Measurements from ENCODE around the gene TSPAN4.

Gene TSPAN4

DNA sequence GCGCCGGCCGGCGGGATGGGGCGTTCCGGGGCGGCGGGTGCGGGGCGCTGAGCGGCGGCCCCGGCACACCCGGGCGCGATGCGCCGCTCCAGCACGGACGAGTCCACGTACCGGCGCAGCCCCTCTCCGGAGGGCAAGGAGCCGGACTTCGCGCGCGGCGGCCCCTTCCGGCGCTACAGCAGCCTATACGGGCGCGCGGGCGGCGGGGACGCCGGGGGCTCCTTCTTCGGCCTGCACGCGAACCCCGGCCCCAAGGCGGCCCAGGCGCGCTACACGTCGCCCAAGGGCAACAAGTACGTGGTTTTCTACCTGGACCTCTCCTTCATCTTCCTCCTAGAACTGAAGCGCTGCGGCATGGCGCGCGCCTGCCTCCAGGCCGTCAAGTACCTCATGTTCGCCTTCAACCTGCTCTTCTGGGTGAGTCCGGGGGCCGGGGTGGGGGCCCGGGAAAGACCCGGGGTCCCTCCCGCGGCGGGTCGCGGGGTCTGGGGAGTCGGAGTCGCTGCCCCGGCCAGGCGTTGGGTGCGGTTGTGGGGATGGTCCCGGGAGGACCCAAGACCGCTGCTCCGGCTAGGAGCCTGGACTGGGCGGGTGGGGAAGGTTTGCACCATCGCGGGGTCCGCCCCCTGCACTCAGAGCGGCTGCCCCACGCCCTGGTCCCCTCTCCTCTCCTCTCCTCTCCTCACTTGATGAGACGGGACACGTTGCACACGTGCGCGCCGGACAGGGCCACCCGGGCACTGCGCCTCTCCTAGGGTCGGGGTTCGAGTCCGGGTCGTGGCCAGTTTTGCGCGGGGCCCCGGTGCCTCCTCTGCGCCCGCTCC, 7.5 kb downstream of the TSPAN4 start:
- DNase-seq (ENCODE audit: low read depth, low spot score): no peak

- no peak for DNase-seq (ENCODE audit: low read depth, low spot score)
These were observed 8.4 kb downstream of the TSPAN4 start for GRCh38 chr11:850775-851763.

DNA sequence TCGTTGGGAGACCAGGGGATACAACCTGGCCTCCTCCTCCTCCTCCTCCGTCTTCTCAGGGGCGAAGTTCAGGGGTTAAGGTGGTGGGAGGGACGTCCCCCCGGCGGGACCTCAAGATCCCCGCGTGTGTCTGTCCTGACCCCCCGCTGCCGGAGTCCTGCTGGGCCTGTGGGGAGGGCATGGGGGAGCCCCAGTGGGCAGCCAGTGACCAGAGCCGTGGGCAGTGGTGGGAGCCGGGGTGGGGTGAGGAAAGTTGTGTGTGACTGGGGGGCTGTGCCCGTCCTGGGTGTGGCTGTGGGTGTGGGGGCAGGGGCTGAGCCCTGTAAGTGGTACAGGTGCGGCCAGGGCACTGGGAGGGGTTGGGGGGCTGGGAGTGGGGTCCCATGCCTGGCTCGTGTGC, 10.1 kb downstream of the TSPAN4 start:
- no peak for DNase-seq (ENCODE audit: low read depth, low spot score)

DNA sequence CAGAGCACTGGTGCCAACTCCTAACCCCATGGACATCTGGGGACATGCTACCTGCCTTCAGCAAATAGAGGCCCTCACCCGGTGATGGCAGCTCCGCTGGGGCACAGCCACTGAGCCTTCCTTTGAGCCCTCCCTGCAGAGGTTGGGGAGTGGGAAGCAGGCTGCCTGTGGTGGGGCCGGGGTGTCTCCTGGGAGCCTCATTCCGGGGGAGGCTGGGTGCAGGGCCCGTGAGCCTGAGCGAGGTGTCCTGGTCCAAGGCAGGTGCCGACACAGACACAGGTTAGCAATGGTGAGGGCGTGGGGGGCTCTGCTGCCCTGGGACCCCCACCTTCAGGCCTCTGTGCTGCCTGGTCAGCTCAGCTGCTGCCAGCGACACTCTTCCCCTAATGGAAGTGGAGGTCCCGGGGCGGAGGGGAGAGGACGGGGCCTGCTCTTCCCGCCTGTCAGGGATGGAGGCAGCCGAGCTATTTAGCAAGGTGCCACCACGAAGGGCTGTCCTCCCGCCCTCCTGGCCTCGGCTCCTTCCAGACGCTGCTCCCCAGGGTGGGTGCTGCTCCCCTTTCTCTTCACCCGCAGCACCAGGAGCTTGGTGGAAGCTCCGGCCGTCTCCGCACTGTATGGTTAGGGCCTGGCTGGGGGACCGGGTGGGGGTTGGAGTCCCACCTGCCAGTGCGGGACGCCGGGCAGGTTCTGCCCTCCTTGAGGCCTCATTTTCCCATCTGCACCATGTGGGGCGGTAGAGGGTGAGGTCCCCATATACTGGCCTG, 11.2 kb downstream of the TSPAN4 start:
- DNase-seq (ENCODE audit: low read depth, low spot score): no peak

DNA sequence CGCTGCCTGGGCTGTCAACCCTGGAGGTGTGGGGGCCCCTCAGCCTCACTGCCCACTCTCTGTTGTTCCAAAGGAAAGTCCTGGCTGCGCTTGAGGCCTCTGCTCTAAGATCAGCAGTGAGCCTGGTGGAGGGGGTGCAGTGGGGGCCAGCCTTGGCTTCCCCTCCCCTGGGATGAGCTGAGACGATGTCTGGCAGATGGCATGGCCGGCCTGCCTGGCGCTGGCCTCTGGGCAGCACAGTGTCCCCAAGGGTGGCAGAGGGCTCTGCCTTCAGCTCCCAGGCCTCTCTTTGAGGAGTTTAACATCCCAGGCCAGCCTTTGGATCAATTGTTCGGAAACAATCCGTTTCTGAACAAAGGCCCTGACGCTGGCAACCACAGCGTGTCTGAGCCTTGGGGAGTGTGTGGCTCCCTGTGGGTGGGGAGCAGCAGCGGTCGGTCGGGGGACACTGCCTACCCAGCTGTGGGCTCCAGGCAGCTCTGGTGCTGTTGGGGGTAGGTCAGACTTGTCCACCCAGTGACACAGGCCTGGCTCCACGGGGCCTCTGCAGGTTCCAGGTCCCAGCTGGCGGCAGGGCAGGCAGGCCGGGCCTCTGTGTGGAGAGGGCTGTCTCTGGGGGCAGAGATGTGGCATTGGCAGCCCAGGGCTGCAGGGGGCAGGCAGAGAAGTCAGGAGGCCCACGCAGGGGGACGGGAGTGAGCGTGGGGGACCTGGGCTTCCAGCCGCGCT, 12.1 kb downstream of the TSPAN4 start:
- DNase-seq (ENCODE audit: low read depth, low spot score): no peak

DNA sequence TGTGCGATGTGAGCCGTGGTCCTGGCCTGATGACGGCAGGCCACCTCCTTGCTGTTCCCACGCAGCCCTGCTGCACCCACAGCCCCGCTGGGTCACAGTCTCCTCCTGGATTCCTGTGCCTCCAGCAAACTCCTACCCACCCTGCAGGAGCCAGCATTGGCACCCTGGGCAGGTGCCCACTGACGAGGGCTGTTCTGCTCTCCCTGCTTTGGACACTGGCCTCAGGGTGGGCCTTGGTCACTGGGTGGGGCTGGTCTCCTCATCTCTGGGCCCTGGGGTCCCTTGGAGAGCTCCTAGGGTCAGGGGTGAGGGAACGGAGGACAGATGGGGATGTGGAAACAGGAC, 12.7 kb downstream of the TSPAN4 start:
- no peak for DNase-seq (ENCODE audit: low read depth, low spot score)

DNA sequence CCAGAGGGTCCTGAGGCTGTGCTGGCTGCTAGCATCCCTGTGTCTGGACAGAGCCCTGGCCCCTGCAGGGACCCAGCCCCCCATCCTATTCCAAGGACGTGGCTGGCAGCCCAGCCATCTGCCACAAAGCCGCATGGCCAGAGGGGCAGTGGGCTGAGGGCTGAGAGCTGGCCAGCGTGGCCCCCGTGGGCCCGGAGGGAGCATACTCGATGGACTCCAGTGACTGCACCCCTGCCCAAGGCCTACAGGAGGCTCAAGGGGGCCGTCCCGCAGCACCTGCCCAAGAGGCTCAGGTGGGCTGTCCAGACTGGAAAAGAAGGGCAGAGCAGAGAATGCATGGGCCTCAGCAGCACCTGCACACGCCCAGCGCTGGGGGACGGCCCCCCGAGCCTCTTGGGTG, 13.1 kb downstream of the TSPAN4 start:
- no peak for DNase-seq (ENCODE audit: low read depth, low spot score)

DNA sequence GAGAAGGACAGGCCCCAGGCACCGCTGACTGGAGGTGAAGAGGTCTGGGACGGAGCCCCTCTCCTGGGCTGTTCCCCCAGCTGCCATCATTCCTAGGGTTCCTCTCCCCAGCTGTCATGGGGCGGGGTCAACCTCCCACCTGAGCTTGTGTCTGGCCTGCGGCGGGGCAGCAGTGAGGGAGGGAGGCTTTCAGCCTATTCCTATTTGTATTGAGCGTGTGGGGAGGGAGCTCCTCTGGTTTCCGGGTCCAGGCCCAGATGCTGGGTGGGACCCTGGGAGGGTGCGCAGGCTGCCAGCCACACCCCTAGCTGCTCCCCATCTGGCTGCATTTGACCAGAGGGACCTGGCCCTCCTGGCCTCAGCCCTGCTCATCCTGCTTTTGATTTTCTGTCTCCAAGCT, 13.7 kb downstream of the TSPAN4 start:
- no peak for DNase-seq (ENCODE audit: low read depth, low spot score)

GRCh38 chr11:858053-858761, 15.6 kb downstream of the TSPAN4 start:
- no peak for DNase-seq (ENCODE audit: low read depth, low spot score)

GRCh38 chr11:858762-859339, 16.2 kb downstream of the TSPAN4 start:
- DNase-seq (ENCODE audit: low read depth, low spot score): no peak

DNA sequence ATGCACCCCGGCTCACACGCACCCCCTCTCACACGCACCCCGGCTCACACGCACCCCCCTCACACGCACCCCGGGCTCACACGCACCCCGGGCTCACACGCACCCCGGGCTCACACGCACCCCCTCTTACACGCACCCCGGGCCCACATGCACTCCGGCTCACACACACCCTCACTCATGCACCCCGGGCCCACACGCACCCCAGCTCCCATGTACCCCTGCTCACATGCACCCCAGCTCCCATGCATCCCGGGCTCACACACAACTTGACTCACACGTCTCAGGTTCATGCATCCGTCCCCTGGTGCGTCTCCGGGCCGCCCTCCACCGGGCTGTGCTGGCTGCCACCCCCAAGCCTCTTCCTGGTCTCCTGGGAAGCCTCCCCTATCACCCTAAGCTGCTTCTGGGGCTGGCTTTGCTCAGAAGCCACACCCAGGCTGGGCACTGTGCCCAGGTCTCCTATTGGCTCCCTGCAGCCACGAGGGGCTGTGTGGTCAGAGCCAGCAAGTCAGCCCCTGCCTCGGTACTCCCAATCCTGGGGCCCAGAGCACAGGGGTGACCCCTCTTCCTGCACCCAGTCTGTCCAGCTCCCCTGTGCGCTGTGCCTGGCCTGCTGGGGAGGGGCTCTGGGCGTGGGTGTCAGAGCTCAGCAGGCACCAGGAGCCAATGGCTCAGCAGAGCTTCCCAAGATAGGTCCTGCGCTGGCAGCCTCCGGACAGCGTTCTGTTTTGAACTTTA, 16.9 kb downstream of the TSPAN4 start:
- no peak for DNase-seq (ENCODE audit: low read depth, low spot score)

DNA sequence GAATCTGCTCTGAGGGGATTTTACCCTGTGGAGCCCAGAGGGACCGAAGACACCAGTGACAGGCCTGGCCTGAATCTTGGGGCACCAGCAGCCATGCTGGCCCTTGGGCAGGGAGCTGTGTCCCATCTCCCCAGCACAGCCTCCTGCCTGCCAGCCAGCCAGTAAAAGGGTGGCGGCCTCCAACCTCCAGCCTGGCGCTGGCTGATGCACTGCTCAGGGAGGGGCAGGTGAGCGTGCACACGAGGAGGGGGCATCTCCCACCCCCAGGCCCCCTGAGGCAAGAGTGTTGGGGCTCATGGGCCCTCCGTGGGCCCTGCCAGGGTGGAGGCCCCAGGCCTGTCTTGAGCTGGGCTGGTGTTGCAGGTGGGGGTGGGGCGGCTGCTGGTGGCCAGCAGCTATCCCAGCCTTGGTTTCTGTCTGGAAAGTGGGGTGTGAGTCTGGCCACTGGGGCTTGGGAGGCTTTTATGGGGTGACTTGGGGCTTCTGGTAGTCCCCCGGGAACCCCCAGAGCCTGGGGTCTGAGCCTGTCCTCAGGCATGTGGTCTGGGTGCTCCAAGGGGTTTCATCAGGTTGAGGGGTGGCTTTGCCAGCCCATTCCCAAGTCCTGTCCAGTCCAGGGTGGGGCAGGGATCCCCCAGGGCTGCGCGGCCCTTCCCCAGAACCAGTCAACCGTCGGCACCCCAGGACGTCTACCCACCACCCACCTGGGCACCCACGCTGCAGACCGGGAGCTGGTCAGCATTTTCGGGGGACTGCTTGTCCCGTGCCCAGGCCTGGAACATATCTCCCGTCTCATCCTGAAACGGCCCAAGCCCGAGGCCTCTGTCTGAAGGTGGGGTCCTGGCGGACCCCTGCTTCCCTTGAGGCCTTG, 17.8 kb downstream of the TSPAN4 start:
- no peak for DNase-seq (ENCODE audit: low read depth, low spot score)

DNA sequence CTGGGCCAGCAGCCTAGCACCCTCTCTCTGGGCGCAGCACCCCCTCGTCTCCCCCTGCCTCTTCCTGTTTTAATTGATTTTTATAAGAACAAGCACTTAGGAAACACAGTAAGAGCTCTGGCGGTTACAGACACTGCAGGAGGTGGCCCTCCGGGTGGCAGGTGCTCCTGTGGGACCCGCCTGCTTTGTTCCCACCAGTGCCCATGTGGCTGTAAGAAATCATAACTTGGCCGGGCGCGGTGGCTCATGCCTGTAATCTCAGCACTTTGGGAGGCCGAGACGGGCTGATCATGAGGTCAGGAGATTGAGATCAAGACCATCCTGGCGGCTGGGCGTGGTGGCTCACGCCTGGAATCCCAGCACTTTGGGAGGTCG, 18.4 kb downstream of the TSPAN4 start:
- no peak for DNase-seq (ENCODE audit: low read depth, low spot score)

DNA sequence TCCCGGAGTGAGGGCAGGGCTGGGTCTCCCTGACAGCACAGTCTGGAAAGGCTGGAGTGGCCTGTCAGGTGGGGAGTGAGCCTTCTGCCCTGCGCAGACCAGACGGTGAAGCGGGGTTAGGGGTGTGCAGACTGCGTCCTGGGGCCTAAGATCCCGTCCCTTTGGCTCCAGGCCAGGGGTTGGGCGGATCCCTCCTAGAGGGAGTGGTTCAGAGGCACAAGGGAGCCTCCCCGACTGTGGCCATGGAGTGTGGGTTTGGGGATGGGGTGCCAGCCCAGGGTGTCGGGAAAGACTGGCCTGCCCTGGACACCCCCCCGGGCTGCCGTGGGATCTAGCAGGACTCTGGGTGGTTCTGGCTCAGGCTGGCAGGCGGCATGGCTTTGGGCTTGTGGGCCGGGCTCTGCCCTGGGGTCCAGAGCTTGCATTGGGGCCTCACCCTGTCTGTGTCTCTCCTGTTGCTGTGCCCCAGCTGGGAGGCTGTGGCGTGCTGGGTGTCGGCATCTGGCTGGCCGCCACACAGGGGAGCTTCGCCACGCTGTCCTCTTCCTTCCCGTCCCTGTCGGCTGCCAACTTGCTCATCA, 19.5 kb downstream of the TSPAN4 start:
- DNase-seq (ENCODE audit: low read depth, low spot score): no peak

DNA sequence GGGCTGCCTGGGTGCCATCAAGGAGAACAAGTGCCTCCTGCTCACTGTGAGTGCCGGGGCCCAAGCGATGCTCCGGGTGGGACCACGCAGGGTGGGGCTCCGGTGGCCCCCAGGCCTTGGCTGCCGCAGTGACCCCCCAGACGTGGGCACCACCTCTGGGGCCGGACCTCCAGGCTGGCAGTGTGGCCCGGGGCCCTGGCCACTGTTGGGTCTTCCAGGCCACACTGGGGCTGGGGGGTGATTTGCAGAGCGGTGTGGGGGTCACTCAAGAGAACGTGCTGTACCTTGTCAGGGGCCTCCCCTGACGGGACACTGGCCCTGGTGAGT, 20.0 kb downstream of the TSPAN4 start:
- DNase-seq (ENCODE audit: low read depth, low spot score): no peak

GRCh38 chr11:863023-863909, 20.6 kb downstream of the TSPAN4 start:
- DNase-seq (ENCODE audit: low read depth, low spot score): no peak
